ENCODE results near the gene ZNF366.

Gene ZNF366

DNA sequence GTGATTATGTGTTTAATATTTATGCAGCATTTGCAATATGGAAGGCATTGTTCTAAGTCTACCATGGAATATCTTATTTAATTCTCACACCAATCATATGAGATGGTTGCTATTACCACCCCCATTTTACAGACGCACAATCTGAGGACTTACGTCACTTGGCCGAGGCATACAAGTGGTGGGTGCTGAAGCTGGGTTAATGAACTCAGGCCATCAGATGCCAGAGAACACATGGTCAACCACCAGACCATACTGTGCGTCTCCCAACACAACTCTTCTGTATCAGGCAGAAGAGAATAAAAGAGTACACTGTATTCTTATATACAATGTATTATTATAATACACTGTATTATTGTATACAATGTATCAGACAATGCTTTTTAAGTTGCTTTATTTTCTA lies 59.5 kb downstream of the ZNF366 start:
- H3K27me3 ChIP-seq (ENCODE audit: insufficient read depth, low read length, poor library complexity, severe bottlenecking): no peaks in the 10 kb centered on the region
- no peaks in the 10 kb centered on the region for H3K9me3 ChIP-seq (ENCODE audit: insufficient read depth, low read depth, low read length)
- H3K4me3 ChIP-seq (ENCODE audit: low read length, poor library complexity, severe bottlenecking): no peak overlapping the region
- H4K20me1 ChIP-seq (ENCODE audit: insufficient read depth, low read length, poor library complexity, severe bottlenecking): no peaks in the 10 kb centered on the region
- H3K9me2 ChIP-seq (replicated peaks; ENCODE audit: low read depth, low read length): no peaks in the 10 kb centered on the region
- H3K9ac ChIP-seq (ENCODE audit: low read depth, low read length, poor library complexity, severe bottlenecking): no peak overlapping the region
- peaks cover 13% of the 10 kb centered on the region for H3K4me1 ChIP-seq (ENCODE audit: insufficient read depth, low read length, poor library complexity, severe bottlenecking)
- H3K4me2 ChIP-seq (ENCODE audit: low read depth, low read length, poor library complexity, severe bottlenecking): no peak overlapping the region
- H3K36me3 ChIP-seq (ENCODE audit: insufficient read depth, low read length): no peaks in the 10 kb centered on the region
- no peaks in the 10 kb centered on the region for H3K79me2 ChIP-seq (ENCODE audit: insufficient read depth, low read length)
- TF ChIP-seq, protein P1, sequence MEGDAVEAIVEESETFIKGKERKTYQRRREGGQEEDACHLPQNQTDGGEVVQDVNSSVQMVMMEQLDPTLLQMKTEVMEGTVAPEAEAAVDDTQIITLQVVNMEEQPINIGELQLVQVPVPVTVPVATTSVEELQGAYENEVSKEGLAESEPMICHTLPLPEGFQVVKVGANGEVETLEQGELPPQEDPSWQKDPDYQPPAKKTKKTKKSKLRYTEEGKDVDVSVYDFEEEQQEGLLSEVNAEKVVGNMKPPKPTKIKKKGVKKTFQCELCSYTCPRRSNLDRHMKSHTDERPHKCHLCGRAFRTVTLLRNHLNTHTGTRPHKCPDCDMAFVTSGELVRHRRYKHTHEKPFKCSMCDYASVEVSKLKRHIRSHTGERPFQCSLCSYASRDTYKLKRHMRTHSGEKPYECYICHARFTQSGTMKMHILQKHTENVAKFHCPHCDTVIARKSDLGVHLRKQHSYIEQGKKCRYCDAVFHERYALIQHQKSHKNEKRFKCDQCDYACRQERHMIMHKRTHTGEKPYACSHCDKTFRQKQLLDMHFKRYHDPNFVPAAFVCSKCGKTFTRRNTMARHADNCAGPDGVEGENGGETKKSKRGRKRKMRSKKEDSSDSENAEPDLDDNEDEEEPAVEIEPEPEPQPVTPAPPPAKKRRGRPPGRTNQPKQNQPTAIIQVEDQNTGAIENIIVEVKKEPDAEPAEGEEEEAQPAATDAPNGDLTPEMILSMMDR (conservative IDR thresholded peaks at IDR 0.05; ENCODE audit: low read length): no peak
- no peak for TF ChIP-seq EZH2phosphoT487 (IDR thresholded peaks at IDR 0.05; ENCODE audit: borderline replicate concordance)
- H2AFZ ChIP-seq (ENCODE audit: low read length): no peak overlapping the region
- H3F3A ChIP-seq (ENCODE audit: low read depth): no peaks in the 10 kb centered on the region

DNA sequence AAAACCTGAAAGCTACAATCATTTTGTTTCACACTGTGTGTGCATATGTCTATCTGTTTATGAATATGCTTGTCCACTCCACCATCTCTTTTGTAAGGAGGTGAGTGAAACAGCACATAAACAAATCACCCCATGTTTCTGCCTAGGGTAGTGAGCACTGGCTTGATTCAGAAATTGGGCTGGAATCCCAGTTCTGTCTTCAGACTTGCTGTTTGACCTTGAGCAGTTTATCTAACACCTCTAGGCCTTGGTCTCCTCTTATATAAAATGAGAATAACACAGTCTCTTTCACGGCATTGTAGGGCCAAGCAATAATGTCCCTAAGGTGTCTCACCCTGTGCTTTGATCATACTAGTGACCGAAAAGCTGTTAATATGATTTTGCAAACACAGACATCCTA lies 61.2 kb downstream of the ZNF366 start:
- H3K9ac ChIP-seq (ENCODE audit: low read depth, low read length, poor library complexity, severe bottlenecking): no peak overlapping the region
- H3K79me2 ChIP-seq (ENCODE audit: insufficient read depth, low read length): no peaks in the 10 kb centered on the region
- H3K27me3 ChIP-seq (ENCODE audit: insufficient read depth, low read length, poor library complexity, severe bottlenecking): no peaks in the 10 kb centered on the region
- H3K4me3 ChIP-seq (ENCODE audit: low read length, poor library complexity, severe bottlenecking): no peak overlapping the region
- H3K4me2 ChIP-seq (ENCODE audit: low read depth, low read length, poor library complexity, severe bottlenecking): no peak overlapping the region
- no peaks in the 10 kb centered on the region for H3F3A ChIP-seq (ENCODE audit: low read depth)
- no peak for TF ChIP-seq EZH2phosphoT487 (IDR thresholded peaks at IDR 0.05; ENCODE audit: borderline replicate concordance)
- TF ChIP-seq, protein P1 (conservative IDR thresholded peaks at IDR 0.05; ENCODE audit: low read length): no peak
- H3K4me1 ChIP-seq (ENCODE audit: insufficient read depth, low read length, poor library complexity, severe bottlenecking): no peaks in the 10 kb centered on the region
- H3K36me3 ChIP-seq (ENCODE audit: insufficient read depth, low read length): no peaks in the 10 kb centered on the region
- H3K9me3 ChIP-seq (ENCODE audit: insufficient read depth, low read depth, low read length): no peaks in the 10 kb centered on the region
- no peak overlapping the region for H2AFZ ChIP-seq (ENCODE audit: low read length)
- H4K20me1 ChIP-seq (ENCODE audit: insufficient read depth, low read length, poor library complexity, severe bottlenecking): no peaks in the 10 kb centered on the region
- no peaks in the 10 kb centered on the region for H3K9me2 ChIP-seq (replicated peaks; ENCODE audit: low read depth, low read length)

DNA sequence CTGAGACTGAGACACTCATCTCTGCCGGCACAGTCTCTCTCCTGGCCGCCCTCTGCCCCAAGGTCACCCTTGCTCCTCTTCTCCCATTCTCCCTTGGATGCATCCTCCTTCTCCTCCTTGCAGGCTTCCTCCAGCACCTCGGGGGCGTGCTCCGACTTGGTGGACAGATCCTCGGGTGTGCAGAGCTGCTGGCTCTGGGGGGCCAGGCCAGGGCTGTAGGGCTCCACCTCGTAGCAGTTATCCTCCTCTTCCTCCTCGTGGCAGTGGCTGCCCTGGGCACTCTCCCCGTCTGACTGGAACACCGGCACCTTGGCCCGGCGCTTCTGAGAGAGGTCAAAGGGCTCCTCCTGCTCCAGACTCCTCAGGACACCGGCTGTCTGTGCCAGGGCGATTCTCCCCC lies 63.3 kb downstream of the ZNF366 start:
- Histone ChIP-seq H3F3A (ENCODE audit: low read depth) (no peaks in the 10 kb centered on the region), H4K20me1 (ENCODE audit: insufficient read depth, low read length, poor library complexity, severe bottlenecking) (no peaks in the 10 kb centered on the region), H3K9ac (ENCODE audit: low read depth, low read length, poor library complexity, severe bottlenecking) (no peak overlapping the region), H3K4me2 (ENCODE audit: low read depth, low read length, poor library complexity, severe bottlenecking) (no peak overlapping the region), H3K9me3 (ENCODE audit: insufficient read depth, low read depth, low read length) (no peaks in the 10 kb centered on the region), H3K4me3 (ENCODE audit: low read length, poor library complexity, severe bottlenecking) (no peak overlapping the region), H3K27me3 (ENCODE audit: insufficient read depth, low read length, poor library complexity, severe bottlenecking) (no peaks in the 10 kb centered on the region), H2AFZ (ENCODE audit: low read length) (no peak overlapping the region), H3K4me1 (ENCODE audit: insufficient read depth, low read length, poor library complexity, severe bottlenecking) (no peaks in the 10 kb centered on the region), H3K9me2 (replicated peaks; ENCODE audit: low read depth, low read length) (no peaks in the 10 kb centered on the region), H3K36me3 (ENCODE audit: insufficient read depth, low read length) (no peaks in the 10 kb centered on the region), H3K79me2 (ENCODE audit: insufficient read depth, low read length) (no peaks in the 10 kb centered on the region)
- no peak for TF ChIP-seq EZH2phosphoT487 (IDR thresholded peaks at IDR 0.05; ENCODE audit: borderline replicate concordance)

DNA sequence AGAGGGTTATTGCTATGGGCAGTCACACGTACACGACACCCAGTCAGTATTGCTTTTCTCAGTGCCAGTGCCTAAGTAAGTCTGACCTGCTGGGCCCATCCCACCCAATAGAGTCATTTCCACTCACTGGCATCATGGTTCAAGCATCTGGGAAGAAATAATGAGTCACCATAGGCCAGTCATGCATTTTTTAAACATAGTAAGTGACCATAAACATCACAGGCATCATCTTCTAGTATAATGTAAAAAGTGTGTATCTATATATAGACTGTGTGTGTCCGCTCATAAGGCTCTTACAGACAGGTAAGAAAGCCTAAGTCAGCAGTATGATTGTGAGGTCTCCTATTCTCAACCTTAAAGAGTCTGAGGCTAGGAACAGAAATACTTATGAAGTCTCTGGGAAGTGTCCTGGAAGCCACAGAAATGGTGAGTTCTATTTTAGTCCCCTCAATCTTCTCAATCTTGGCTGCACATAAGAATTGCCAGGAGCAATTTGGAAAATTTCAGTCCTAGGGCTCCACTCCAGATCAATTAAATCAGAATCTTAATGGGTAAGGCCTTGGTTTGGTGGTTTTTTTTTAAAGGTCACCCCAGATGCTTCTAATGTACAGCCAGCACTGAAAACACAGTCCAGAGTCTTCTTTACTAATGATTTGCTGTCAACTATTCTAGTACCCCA lies 65.2 kb downstream of the ZNF366 start:
- Histone ChIP-seq H4K20me1 (ENCODE audit: insufficient read depth, low read length, poor library complexity, severe bottlenecking) (no peaks in the 10 kb centered on the region), H2AFZ (ENCODE audit: low read length) (no peak overlapping the region), H3K9ac (ENCODE audit: low read depth, low read length, poor library complexity, severe bottlenecking) (no peak overlapping the region), H3K9me3 (ENCODE audit: insufficient read depth, low read depth, low read length) (no peaks in the 10 kb centered on the region), H3K4me3 (ENCODE audit: low read length, poor library complexity, severe bottlenecking) (no peak overlapping the region), H3K79me2 (ENCODE audit: insufficient read depth, low read length) (no peaks in the 10 kb centered on the region), H3K36me3 (ENCODE audit: insufficient read depth, low read length) (no peaks in the 10 kb centered on the region), H3K4me2 (ENCODE audit: low read depth, low read length, poor library complexity, severe bottlenecking) (no peak overlapping the region), H3K27me3 (ENCODE audit: insufficient read depth, low read length, poor library complexity, severe bottlenecking) (no peaks in the 10 kb centered on the region), H3K4me1 (ENCODE audit: insufficient read depth, low read length, poor library complexity, severe bottlenecking) (no peaks in the 10 kb centered on the region), H3K9me2 (replicated peaks; ENCODE audit: low read depth, low read length) (no peaks in the 10 kb centered on the region), H3F3A (ENCODE audit: low read depth) (no peaks in the 10 kb centered on the region)
- TF ChIP-seq, protein P1 (conservative IDR thresholded peaks at IDR 0.05; ENCODE audit: low read length): no peak
- TF ChIP-seq EZH2phosphoT487 (IDR thresholded peaks at IDR 0.05; ENCODE audit: borderline replicate concordance): no peak
